GM19452 (cell line): ENCODE data around the gene OSBP2.

Experiments used
- ATAC-seq: cut with Tn5 transposase; IDR thresholded peaks from one replicate; pipeline ENCODE4 v1.9.1; 2021; ENCODE audit not compliant: unreplicated experiment

The OSBP2 gene

DNA sequence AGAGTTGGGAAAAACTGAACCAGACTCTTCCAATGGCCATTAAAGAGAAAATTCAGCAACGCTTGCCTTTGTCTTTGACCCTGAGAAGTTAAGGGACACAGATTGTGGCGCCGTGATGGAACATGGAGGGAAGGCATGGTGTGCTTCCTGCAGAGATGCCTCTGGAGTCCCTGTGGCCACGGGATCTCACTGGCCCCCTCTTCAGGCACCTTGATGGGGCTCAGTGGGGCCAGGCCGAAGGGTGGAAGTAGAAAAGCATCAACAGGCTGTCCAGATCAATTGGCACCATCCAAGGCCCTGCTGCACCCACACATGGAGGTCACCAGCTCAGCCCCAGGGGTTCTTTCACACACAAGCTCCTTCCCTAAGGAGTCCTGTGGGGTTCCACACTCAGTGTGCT, 231.0 kb downstream of the OSBP2 start:
- ATAC-seq: no peak

DNA sequence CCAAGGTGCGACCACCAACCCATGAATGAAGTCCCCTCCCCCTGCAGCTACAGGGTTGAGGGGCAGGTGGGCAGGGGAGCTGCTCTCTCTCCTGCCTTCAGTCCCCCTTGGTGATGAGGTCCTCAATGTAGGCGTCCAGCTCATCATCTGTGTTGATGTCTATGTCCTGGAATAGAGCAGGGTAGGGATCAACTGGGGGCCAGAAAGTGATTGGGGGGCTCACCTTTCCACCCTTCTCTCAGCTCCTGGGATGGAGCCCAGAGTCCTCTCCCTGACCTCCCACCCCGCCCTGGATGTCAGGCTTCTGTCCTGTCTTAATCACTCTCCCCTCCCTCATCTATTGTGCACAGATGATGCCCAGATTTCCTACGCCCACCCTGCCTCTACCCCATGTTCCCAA, 232.0 kb downstream of the OSBP2 start:
- ATAC-seq: no peak

DNA sequence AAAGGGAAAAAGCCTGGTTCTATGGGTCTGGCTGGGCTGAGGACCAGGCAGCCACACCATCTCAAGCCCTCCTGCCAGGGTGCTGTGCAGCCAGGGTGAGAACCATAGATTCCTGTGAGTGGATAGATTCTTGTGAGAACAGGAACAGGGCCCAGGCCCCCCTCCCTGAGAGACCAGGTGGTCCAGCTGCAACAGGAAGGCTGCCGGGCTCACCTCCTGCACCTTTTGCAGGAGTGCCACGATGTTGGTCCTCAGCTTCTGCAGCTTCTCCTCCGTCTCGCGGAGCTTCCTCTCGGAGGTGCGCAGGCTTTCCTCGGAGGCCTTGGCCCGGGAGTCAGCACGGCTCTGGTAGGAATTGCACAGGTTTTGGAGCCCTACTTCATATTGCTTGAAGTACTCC, 233.1 kb downstream of the OSBP2 start:
- ATAC-seq: no peak

DNA sequence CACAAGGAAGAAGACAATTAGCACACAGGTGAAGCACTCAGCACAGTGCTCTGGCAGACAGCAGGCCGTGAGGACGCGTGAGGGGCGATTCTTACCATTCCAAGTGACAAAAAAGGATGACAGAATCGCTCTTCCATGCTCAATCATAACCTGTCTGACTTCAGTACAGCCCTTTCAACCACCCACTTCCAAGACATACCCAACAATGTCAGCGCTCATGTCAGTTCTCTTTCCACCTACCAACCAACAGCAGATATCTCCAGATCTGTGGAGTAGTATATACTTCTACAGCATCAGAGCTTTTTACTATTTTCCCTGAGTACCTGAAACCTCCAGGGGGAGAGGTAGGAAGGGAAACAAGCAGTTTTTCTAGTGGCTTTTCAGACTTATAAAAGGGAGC, 233.7 kb downstream of the OSBP2 start:
- no peak for ATAC-seq

DNA sequence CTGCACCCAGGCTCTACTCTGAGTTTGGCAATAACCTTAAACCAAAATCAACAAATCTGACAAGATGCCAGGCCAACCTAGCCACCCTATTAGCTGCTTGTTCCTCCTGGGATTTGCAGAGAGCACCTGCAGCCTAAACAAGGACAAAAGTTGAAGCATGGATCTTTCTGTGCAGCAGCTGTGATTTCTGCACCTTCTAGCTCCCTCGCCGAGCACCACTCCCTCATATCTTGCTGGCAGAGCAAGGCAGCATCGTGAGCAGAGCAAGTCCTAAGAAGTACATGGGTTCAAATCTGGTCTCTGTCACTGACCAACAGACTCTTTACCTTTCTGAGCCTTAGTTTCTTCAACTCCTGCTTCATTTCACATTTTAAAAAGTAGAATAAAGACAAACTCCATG, 235.6 kb downstream of the OSBP2 start:
- no peak for ATAC-seq

DNA sequence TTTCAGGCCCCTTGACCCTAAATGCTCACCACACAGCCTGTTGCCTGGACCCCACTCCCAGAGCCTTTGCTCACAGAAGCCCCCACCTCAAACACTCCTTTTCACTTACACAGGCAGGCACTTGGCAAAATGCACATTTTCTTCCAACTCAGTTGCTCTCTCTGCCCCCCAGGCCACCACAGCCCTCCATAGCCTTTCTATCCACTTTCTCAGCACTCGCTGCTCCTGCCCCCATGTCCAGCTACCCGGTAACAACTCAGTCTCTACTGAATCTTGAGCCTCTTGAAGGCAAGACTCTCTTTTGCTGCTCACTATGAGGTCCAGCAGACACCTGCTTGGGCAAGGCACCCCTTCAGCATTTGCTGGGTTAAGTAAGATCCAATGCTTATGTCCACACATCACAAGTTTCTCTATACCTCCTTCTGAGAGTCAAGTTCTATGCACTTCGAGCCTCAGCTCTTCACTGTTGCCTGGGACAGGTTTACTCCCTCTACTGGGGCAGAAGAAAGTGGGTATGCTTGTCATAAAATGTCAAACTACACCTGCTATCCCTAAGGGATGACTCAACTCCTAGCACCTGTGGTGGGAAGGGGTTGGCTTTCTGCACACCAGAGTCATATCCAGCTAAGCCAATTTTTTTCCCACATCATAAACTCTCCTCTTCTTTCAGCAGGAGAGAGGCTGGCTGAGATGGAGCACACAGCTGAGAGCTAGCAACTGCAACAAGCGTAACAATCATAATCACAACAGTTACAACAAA, 237.0 kb downstream of the OSBP2 start:
- no peak for ATAC-seq

DNA sequence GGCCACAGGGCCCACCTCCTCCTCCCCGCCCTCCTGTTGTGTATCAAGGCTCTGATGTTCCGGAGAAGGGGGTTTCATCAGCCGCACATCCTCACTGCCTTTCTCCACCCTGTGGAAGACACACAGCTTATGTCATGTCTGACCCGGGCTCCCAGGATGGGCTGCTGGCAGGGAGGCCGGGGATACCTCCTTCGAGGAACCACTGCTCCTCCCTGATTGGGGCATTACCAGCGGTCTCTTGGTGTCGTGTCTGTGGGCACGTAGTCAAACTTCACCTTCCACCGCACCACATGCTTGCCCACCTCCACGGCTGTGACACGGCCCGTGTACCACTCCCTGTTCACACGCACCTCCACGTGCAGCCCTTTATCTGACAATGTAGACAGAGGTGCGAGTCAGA, 238.0 kb downstream of the OSBP2 start:
- no peak for ATAC-seq

DNA sequence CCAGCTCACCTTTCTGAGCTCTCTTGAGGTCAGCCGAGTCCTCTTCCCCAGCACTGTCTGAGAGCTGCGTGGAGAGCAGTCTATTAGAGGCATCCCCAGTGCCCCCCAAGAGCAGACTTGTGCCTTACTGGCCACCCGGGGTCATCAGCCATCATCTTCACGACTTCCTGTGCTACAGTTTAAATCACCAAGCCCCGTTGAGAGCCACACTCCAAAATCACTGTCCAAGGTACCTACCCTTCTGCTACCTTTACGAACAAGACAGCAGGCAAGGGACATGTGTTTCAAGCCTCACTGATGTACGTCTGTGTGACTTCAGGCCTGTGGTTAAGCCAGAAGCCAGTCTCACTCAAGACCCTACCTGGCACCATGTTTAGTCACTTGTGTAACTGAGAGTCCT, 238.8 kb downstream of the OSBP2 start:
- ATAC-seq: no peak

DNA sequence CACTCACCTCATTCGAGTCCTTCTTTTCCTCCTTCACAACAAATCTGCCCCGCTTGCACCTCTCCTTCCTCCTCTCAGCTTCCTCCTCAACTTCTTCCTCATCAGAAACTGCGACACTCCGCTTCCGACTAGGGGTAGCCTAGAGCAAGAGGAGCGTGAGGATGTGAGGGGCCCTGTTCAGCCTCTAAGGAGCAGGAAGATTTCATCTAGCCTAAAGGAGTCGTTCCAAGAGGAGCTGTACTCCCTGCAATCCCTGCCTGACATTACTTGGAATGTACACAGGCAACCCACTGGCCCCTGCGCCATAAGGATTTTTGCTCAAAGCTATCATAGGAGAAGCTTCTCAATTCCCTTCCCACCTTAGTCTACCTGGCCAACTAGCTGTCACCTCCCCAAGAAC, 239.4 kb downstream of the OSBP2 start:
- no peak for ATAC-seq

DNA sequence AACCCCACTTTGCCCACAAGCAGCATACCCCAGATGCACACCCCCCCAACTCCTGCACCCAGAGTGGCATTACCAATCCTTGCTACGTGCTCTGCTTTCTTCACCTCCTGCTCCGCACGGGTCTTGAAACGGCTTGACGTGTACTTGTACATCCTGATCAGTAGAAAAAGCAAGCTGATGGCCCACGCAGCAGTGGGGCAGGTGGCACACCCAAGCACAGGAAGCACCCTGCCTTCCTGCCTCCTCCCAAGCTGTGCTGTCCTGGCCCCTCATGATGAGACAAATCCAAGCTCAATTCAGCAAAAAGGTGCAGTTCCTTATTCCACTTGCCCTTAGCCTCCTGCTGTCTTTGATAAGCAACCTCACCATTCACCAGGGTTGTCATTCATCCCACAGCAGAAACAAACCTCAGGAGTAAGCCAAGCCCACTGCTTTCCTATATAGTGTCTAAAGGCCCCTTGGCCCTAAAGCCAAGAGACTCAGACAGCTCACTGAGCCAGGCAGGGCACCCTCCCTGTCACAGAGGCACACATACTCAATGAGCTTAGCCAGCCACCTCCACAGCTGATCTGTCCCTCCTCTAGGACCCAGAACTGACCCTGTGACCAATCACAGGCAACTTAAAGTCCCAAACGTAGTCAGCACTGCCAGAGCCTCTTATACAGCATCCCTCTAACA, 246.2 kb downstream of the OSBP2 start:
- no peak for ATAC-seq

DNA sequence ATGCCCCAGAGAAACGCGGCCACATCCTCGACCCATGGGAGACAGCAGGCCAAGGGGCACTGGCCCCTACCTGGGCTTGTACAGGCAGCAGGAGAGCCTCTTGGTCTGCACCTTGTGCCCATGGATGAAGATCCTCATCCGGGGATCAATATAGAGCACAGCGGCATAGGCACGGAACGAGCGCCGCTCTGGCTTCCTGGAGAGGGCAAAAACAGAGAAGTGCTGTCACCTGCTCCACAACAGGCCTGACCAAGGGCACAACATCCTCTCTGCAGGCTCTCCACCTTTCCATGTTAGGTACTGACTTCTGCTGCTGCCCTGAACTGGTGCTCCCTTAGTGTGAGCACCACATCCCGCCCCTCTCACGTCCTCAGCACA, 246.7 kb downstream of the OSBP2 start:
- ATAC-seq: no peak

DNA sequence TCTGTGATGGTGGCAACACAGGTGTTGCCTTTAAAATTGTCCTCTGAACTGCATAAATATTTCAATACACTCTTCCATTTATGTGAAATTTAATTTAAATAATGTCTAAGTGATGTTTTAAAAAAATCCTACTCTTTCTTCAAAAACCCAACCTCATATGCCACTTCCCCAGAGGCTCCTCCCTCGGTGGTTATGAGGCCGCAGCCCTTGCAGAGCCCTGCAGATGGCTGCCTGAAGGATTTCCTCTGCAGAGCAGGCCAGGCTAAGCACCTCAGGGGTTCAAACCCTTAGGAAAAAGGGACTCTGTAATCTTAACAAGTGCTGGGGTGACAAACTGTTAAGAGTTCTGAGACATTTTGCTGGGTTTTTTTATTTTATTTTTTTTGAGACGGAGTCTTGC, 248.7 kb downstream of the OSBP2 start:
- ATAC-seq: no peak

DNA sequence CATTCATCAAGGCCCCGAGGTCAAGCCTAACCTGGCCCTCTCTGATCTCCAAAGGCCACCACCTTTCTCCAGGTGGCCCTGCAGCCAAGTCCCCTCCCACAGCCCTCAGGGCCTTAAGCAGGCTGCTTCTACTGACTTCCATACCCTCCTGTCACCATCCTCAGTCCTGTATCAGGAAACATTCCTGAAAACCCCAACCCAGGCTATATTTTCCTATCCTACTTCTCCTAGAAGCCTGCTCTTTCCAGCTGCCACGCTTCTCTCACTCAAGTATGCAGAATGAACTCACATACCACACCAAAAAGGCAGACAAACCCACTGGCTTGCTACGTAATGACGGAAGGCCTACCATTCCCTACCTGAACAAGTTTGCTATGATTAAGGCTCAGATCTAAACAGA, 250.3 kb downstream of the OSBP2 start:
- no peak for ATAC-seq

DNA sequence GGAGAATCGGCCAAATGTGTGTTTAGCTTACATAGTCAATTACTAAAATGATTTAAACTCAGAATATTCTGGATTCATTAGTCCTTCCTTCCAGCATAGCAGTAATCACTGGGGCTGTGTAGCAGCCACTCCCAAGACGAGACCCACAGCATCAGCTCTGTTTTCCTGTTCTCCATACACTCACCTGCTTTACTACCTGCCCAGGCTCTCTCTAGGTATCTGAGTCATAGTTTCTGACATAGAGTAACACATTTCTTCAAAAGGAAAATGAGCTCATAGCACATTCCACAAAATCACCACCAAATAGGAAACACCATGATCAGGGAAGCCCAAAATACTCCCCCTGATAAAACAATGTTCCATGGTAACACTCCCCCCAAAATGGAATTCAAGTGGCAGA, 251.0 kb downstream of the OSBP2 start:
- ATAC-seq: no peak

DNA sequence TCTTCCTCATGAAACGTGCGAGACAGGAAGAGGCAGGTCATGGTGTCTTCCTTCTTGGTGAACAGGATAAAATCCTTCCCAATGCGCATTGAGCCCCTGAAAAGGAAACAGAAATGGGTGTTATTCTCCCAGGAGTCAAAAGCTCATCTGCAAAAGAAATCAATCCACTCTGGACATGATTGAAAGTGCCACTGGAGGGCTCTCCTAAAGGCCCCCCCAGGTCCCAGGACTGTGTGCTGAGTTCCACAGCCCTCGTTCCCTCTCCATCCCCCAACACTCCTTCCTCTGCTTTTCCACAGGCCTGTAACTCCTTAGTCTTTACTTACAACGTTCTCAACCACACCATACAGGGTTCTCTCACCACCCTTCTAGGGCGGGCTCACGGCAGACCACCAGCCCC, 251.7 kb downstream of the OSBP2 start:
- no peak for ATAC-seq

DNA sequence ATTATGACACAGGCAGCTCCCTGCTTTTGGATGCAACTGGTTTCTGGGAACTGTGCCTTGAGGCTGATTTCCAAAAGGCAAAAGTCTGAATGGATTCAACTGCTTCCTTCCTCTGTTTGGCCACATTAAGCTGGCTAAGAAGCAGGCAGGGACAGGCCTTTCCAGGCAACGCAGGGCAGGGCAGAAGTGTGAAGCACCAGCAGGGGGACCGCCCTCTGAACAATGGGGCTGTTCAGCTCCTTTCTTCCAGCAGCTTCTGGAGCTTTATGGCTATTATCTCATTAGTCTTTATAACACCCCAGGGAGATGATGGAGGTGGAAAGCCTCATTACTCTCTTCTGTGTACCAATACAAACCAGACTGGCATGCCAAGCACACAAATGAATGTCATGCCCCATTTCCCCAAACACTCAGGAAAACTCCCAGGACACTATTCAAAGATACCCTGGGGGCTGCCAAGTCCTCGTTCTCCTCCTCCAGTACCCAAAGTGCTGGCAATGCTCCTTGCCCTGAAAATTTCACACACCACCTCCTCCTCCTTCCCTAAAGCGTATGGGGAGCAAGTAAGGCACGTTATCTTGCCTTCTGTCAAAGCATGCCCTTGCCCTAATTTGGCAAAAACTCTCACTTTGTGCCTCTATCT, 252.6 kb downstream of the OSBP2 start:
- ATAC-seq: no peak

DNA sequence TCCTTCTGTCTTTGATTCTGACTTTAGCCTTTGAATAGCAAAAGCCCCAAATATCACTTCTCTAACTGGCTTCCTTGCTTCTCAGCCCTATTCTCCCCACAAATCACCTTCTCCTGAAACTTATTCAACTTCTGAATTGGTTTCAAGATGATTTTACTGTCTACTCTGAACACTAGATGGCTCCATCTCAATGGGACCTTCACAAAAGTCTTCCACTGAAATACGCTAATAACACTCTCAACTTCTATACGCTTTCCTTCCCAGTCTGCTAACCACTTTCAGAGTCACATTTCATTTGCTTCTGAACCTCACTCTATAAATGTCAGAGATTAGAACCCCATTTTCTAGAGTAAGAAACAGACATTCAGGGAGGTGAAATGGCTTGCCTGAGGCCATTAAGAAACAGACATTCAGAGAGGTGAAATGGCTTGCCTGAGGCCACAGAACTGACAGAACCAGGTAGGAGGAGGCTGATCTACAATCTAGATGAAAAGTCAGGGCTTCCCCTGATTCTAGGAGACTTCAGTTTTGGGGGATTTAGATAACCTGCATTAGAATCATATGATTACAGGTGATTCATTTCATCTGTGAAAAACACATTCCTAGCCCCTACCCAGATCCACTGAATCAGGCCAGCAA, 253.3 kb downstream of the OSBP2 start:
- no peak for ATAC-seq

DNA sequence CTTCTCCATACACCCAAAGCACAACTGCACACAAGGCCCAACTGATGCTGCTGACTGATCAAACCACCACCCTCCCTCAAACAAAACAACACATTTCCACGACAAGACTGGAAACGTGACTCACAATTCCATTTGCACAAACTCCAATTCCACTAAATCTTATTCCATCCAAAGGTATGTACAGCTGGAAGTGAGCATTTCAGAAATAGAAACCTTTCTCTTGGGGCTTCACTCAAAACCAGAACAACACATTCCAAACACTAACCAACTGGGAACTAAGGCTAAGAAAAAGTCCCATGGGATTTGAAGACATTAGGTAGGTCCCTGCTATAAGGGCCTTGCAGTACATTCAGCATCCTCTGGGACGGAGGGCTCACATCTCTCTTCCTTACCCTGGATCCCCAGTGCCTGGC, 254.3 kb downstream of the OSBP2 start:
- no peak for ATAC-seq

DNA sequence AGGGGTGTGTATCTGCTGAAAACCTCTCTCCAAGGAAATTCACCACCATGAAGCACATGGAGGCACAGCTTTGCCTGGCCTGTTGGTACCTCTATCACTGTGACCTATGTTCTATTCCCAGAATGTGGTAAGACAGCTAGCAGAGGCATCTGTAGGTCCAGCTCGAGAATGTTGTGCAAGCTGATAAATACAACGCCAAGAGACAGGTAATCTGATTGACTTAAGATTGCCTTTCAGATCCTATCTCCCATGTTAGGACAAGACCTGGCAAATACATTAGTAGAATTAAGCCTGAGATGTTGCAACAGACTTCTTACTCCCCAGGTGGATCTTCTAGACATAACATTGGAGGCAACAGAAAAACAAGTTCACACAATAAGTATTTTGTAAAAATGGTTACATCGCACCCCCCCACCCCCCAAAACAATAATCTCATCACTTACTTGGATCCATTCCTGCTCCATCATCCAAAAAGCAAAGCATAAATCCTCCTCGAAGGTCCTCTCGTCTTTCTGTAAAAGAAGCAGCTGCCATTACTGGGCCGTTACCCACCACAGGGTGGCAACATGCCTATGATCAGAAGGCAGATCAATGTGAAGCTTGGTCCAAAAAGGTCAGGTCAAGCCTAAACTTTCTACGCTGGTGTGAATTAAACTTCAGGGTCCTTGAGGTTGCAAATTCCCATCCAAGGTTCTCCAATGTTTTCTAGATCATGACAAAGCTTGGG, 255.4 kb downstream of the OSBP2 start:
- no peak for ATAC-seq

DNA sequence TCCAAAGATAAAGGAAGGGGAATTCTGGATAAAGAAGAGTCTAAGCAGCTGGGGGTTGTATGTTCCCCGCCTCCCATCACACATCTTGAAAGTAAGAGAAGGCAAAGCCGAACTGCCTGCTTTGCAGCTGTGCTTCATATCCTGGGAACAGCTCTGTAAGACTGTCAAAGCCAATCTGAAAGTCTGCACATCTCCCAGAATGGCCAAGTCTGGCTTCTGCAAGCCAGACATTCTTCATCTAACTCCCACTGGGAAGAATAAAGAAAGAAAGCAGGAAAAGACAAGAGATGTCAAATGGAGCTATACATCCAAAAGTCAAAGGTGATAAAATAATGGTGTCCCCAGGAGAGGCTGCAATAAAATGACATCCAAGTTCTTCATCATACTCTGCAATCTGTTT, 258.5 kb downstream of the OSBP2 start:
- no peak for ATAC-seq

DNA sequence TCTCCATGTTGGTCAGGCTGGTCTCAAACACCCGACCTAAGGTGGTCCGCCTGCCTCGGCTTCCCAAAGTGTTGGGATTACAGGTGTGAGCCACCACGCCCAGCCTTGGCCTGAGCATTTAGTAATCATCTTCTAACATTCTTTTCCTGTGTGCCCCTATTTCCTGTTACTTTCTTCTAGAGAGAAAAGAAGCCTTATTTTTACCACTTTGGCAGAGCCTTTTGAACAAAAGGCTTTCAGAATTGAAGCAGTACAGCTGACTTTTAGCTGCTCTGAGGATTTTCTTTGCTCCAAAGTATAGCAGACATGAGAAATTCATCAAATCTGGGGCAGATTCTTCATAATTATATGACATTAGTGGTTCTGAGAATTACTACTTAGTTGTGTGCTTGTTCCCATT, 260.5 kb downstream of the OSBP2 start:
- ATAC-seq: no peak
